ENCODE results near the gene TAF11L2. TPM values are rescaled to one million over a fixed set of nuclear protein-coding genes. Genes with fewer than 3 reads are reported as not detected.
"Not testable (repeated sequence)": the region's sequence is repeated elsewhere in the genome, so short reads cannot be mapped to it uniquely, and the experiment has no call there.

The TAF11L2 gene
- total RNA-seq, 1 donor from 2014 or later: not detected

- TF ChIP-seq CTCF (IDR thresholded peaks at IDR 0.05; ENCODE audit: insufficient read depth, low read length, severe bottlenecking): no peak
- no peak for FAIRE-seq
- Histone ChIP-seq H3K36me3 (ENCODE audit: control insufficient read depth, insufficient read depth, low read length) (no peaks in the 10 kb centered on the region), H3K4me3 (ENCODE audit: low read depth, low read length) (no peak overlapping the region), H3K27me3 (ENCODE audit: control insufficient read depth, insufficient read depth, low read length) (no peaks in the 10 kb centered on the region)
- no peak for DNase-seq (ENCODE audit: low read depth)
These were observed 10.9 kb upstream of the TAF11L2 start for GRCh38 chr5:17487174-17487512.

- DNase-seq (ENCODE audit: low read depth); H3K4me3 ChIP-seq (ENCODE audit: low read depth, low read length); H3K36me3 ChIP-seq (ENCODE audit: control insufficient read depth, insufficient read depth, low read length); FAIRE-seq; H3K27me3 ChIP-seq (ENCODE audit: control insufficient read depth, insufficient read depth, low read length): not testable (repeated sequence)
These were observed 6.8 kb upstream of the TAF11L2 start for GRCh38 chr5:17491257-17491656.

- H3K27me3 ChIP-seq (ENCODE audit: control insufficient read depth, insufficient read depth, low read length): no peaks in the 10 kb centered on the region
- FAIRE-seq (no peak), DNase-seq (ENCODE audit: low read depth) (no peak)
- no peak for TF ChIP-seq CTCF (IDR thresholded peaks at IDR 0.05; ENCODE audit: insufficient read depth, low read length, severe bottlenecking)
- no peak overlapping the region for H3K4me3 ChIP-seq (ENCODE audit: low read depth, low read length)
- no peaks in the 10 kb centered on the region for H3K36me3 ChIP-seq (ENCODE audit: control insufficient read depth, insufficient read depth, low read length)
These were observed 5.3 kb upstream of the TAF11L2 start for GRCh38 chr5:17492770-17493169.

- no peaks in the 10 kb centered on the region for H3K36me3 ChIP-seq (ENCODE audit: control insufficient read depth, insufficient read depth, low read length)
- H3K27me3 ChIP-seq (ENCODE audit: control insufficient read depth, insufficient read depth, low read length): no peaks in the 10 kb centered on the region
- TF ChIP-seq CTCF (IDR thresholded peaks at IDR 0.05; ENCODE audit: insufficient read depth, low read length, severe bottlenecking): no peak
- FAIRE-seq (no peak), DNase-seq (ENCODE audit: low read depth) (no peak)
- no peak overlapping the region for H3K4me3 ChIP-seq (ENCODE audit: low read depth, low read length)
These were observed 585 bp upstream of the TAF11L2 start for GRCh38 chr5:17497446-17497845.

- TF ChIP-seq CTCF (IDR thresholded peaks at IDR 0.05; ENCODE audit: insufficient read depth, low read length, severe bottlenecking): no peak
- FAIRE-seq: no peak
- DNase-seq (ENCODE audit: low read depth): no peak
- Histone ChIP-seq H3K36me3 (ENCODE audit: control insufficient read depth, insufficient read depth, low read length) (no peaks in the 10 kb centered on the region), H3K27me3 (ENCODE audit: control insufficient read depth, insufficient read depth, low read length) (no peaks in the 10 kb centered on the region), H3K4me3 (ENCODE audit: low read depth, low read length) (no peak overlapping the region)
These were observed 13.8 kb downstream of the TAF11L2 start for GRCh38 chr5:17511775-17512325.

- not testable (repeated sequence) for H3K36me3 ChIP-seq (ENCODE audit: control insufficient read depth, insufficient read depth, low read length); FAIRE-seq; DNase-seq (ENCODE audit: low read depth); H3K4me3 ChIP-seq (ENCODE audit: low read depth, low read length); H3K27me3 ChIP-seq (ENCODE audit: control insufficient read depth, insufficient read depth, low read length)
These were observed 19.5 kb downstream of the TAF11L2 start for GRCh38 chr5:17517526-17517925.

GRCh38 chr5:17518067-17518466 is 20.0 kb downstream of the TAF11L2 start, which contains the start of gene TAF11L3:
Gene TAF11L3, plus strand, starts transcription at chr5:17518367.
- not testable (repeated sequence) for FAIRE-seq; H3K27me3 ChIP-seq (ENCODE audit: control insufficient read depth, insufficient read depth, low read length); H3K36me3 ChIP-seq (ENCODE audit: control insufficient read depth, insufficient read depth, low read length); H3K4me3 ChIP-seq (ENCODE audit: low read depth, low read length); DNase-seq (ENCODE audit: low read depth)

- not testable (repeated sequence) for H3K4me3 ChIP-seq (ENCODE audit: low read depth, low read length); DNase-seq (ENCODE audit: low read depth); H3K27me3 ChIP-seq (ENCODE audit: control insufficient read depth, insufficient read depth, low read length); H3K36me3 ChIP-seq (ENCODE audit: control insufficient read depth, insufficient read depth, low read length); FAIRE-seq
These were observed 21.5 kb downstream of the TAF11L2 start for GRCh38 chr5:17519508-17519907.

- FAIRE-seq; H3K4me3 ChIP-seq (ENCODE audit: low read depth, low read length); H3K36me3 ChIP-seq (ENCODE audit: control insufficient read depth, insufficient read depth, low read length); DNase-seq (ENCODE audit: low read depth); H3K27me3 ChIP-seq (ENCODE audit: control insufficient read depth, insufficient read depth, low read length): not testable (repeated sequence)
These were observed 23.5 kb downstream of the TAF11L2 start, which contains the start of gene TAF11L4 for GRCh38 chr5:17521501-17521900. Gene TAF11L4, plus strand, starts transcription at chr5:17521801.

- DNase-seq (ENCODE audit: low read depth); FAIRE-seq; H3K4me3 ChIP-seq (ENCODE audit: low read depth, low read length); H3K36me3 ChIP-seq (ENCODE audit: control insufficient read depth, insufficient read depth, low read length); H3K27me3 ChIP-seq (ENCODE audit: control insufficient read depth, insufficient read depth, low read length): not testable (repeated sequence)
These were observed 26.9 kb downstream of the TAF11L2 start, which contains the start of gene TAF11L5 for GRCh38 chr5:17524935-17525334. Gene TAF11L5, plus strand, starts transcription at chr5:17525235.

- H3K4me3 ChIP-seq (ENCODE audit: low read depth, low read length); DNase-seq (ENCODE audit: low read depth); FAIRE-seq; H3K36me3 ChIP-seq (ENCODE audit: control insufficient read depth, insufficient read depth, low read length); H3K27me3 ChIP-seq (ENCODE audit: control insufficient read depth, insufficient read depth, low read length): not testable (repeated sequence)
These were observed 28.5 kb downstream of the TAF11L2 start for GRCh38 chr5:17526504-17526903.
